Stimulated activated CD4-positive, alpha-beta T cell treated with anti-CD3 and anti-CD28 coated beads, Interleukin-2, amount 100 ng/mL, for 24 hours (primary cell): ENCODE results near the gene PRKG1.

Experiments used
- DNase-seq, 2 donors: peaks; one replicate each; pipeline ENCODE4 v3.0.0-alpha.2; 2020

PRKG1 gene

GRCh38 chr10:51074238-51075028 is at the start of gene PRKG1:
TSS of gene PRKG1 (plus strand) at chr10:51074487.
- DNase-seq, result peak in 1 of 2 donors; percentile 9

GRCh38 chr10:51028420-51028819 is 45.9 kb upstream of the PRKG1 start:
- DNase-seq, result no peak

GRCh38 chr10:51029172-51029641 is 45.1 kb upstream of the PRKG1 start:
- no peak for DNase-seq

GRCh38 chr10:51030480-51030879 is 43.8 kb upstream of the PRKG1 start:
- DNase-seq, result no peak

GRCh38 chr10:51031950-51032349 is 42.3 kb upstream of the PRKG1 start:
- no peak for DNase-seq

GRCh38 chr10:51034769-51035168 is 39.5 kb upstream of the PRKG1 start:
- no peak for DNase-seq

GRCh38 chr10:51035344-51035743 is 38.9 kb upstream of the PRKG1 start:
- DNase-seq, result no peak

- no peak for DNase-seq
These were observed 28.4 kb upstream of the PRKG1 start for GRCh38 chr10:51045871-51046270.

- DNase-seq, result no peak
These were observed 27.6 kb upstream of the PRKG1 start for GRCh38 chr10:51046654-51047053.

- no peak for DNase-seq
These were observed 26.4 kb upstream of the PRKG1 start for GRCh38 chr10:51047857-51048256.

GRCh38 chr10:51048792-51049191 is 25.5 kb upstream of the PRKG1 start:
- DNase-seq, result no peak

GRCh38 chr10:51052163-51052562 is 22.1 kb upstream of the PRKG1 start:
- no peak for DNase-seq

GRCh38 chr10:51057925-51058324 is 16.4 kb upstream of the PRKG1 start:
- DNase-seq, result no peak

- no peak for DNase-seq
These were observed 11.1 kb upstream of the PRKG1 start for GRCh38 chr10:51063166-51063565.

GRCh38 chr10:51063659-51064535 is 10.4 kb upstream of the PRKG1 start:
- DNase-seq, result no peak

GRCh38 chr10:51066231-51066630 is 8.1 kb upstream of the PRKG1 start:
- DNase-seq, result no peak

GRCh38 chr10:51072210-51072609 is 2.1 kb upstream of the PRKG1 start:
- no peak for DNase-seq

- DNase-seq, result no peak
These were observed 1.3 kb upstream of the PRKG1 start for GRCh38 chr10:51072921-51073434.

- DNase-seq, result peak in 1 of 2 donors; percentile 0
These were observed 642 bp upstream of the PRKG1 start for GRCh38 chr10:51073453-51074237.

- no peak for DNase-seq
These were observed 971 bp downstream of the PRKG1 start for GRCh38 chr10:51075043-51075872.

GRCh38 chr10:51075873-51076229 is 1.6 kb downstream of the PRKG1 start:
- no peak for DNase-seq

- DNase-seq, result no peak
These were observed 2.1 kb downstream of the PRKG1 start for GRCh38 chr10:51076299-51076841.
